Sigmoid colon (tissue), 7 donors: ENCODE data around the gene PHLPP1. TPM values are rescaled to one million over a fixed set of nuclear protein-coding genes. Genes with fewer than 3 reads are reported as not detected.

Source experiments
- DNase-seq: peaks from one replicate; pipeline ENCODE4 v3.0.0-alpha.2; 2019
- H3K27ac ChIP-seq, 4 donors: fragments of 200-600 bp; sonication (generic); one replicate each; pipeline ENCODE4 v1.5.1; 2016 to 2019; ENCODE audit warnings: mild to moderate bottlenecking in 1 of 4
- H3K27me3 ChIP-seq, 3 donors: fragments of 200-600 bp; sonication (generic); one replicate each; pipeline ENCODE4 v1.5.1; 2019; ENCODE audit warnings: mild to moderate bottlenecking in 1 of 3
- H3K36me3 ChIP-seq, 4 donors: fragments of 200-600 bp; sonication (generic); one replicate each; pipeline ENCODE4 v1.5.1; 2016 to 2019
- H3K4me1 ChIP-seq, 4 donors: fragments of 200-600 bp; sonication (generic); one replicate each; pipeline ENCODE4 v1.5.1; 2017 to 2019
- H3K4me3 ChIP-seq, 4 donors: fragments of 200-600 bp; sonication (generic); one replicate each; pipeline ENCODE4 v1.5.1; 2017 to 2019; ENCODE audit warnings: mild to moderate bottlenecking in 2 of 4, moderate library complexity in 1 of 4
- H3K9me3 ChIP-seq, 4 donors: fragments of 200-600 bp in 3 of 4; sonication (generic) in 3 of 4; one replicate each; pipeline versions ENCODE4 v1.5.1 to v1.6.1; 2013 to 2019
- EP300 ChIP-seq, 4 donors: sonication (generic); formaldehyde crosslinking; IDR thresholded peaks; one replicate each; pipeline ENCODE4 v1.6.1; 2017; ENCODE audit warnings: antibody characterized with exemption in 4 of 4
- POLR2A ChIP-seq, 2 donors: fragments of 450-650 bp; IDR thresholded peaks; one replicate each; pipeline ENCODE4 v1.6.1; 2016; ENCODE audit warnings: antibody characterized with exemption in 2 of 2, mild to moderate bottlenecking in 2 of 2, moderate library complexity in 2 of 2
- POLR2AphosphoS5 ChIP-seq, 4 donors: sonication (generic); formaldehyde crosslinking; IDR thresholded peaks; one replicate each; pipeline ENCODE4 v1.6.1; 2017; ENCODE audit warnings: antibody characterized with exemption in 4 of 4
- WGBS, 2 donors: extraction: QIAGEN DNeasy Blood & Tissue Kit; methylation state at CpG; one replicate each; pipeline ENCODE4 v1.1.7; 2013; 5-methylcytosine and 5-hydroxymethylcytosine counted together
- intact Hi-C: fragments of 100-400 bp; cut with DNase I; formaldehyde crosslinking; loops from one replicate; pipeline ENCODE4 v1.15.1; 2023
- polyA plus RNA-seq, 3 donors: library from polyadenylated mRNA; stranded (reverse); fragments of 200-250 nt; gene quantifications; one replicate each; pipeline ENCODE4 v1.2.3, GENCODE V29; 2013
- total RNA-seq, 4 donors: library from RNA; depleted of rRNA; stranded (reverse); fragments of >200 nt; gene quantifications; one replicate each; pipeline ENCODE4 v1.1.0, GENCODE V29; 2016
- TF ChIP-seq, protein P1 (sequence below), 4 experiments: fragments of 450-650 bp in 3 of 4; fragments of 200-600 bp in 1 of 4; IDR thresholded peaks; one replicate each; pipeline ENCODE4 v1.5.1; 2016 to 2019; ENCODE audit warnings: antibody characterized with exemption in 4 of 4, mild to moderate bottlenecking in 3 of 4, moderate library complexity in 2 of 4
- donor health status: healthy with polysubstance abuse.
- donor health status: Bipolar disorder and iron deficiency.
- donor health status: healthy.

PHLPP1 gene
- total and polyA plus RNA-seq, 7 donors = 4.2 to 18.6 (median 7.1) TPM

DNA sequence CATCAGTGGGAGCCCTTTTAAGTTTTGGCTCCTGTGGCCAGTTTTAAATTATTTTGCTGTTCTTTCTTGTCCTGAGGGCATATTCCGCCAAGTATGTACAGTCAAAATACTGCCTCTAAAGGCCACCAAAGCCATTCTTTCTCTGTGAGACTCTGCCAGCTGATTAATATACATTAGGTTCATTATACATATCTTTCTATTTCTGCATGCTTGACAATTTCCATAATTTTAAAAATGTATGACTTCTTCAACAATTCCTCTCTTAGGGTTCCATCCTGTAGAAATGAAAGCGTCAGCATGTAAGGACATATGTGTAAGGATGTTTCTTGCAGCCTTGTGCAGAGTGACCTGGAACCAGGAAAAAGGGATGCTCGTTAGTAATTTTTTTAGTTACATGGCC is 291.9 kb downstream of the PHLPP1 start:
- no peaks in the 10 kb centered on the region for H3K36me3 ChIP-seq
- H3K27ac ChIP-seq = no peak overlapping the region
- DNase-seq = no peak
- H3K4me1 ChIP-seq = no peaks in the 10 kb centered on the region
- no peaks in the 10 kb centered on the region for H3K9me3 ChIP-seq
- intact Hi-C loops = no loop called here
- H3K4me3 ChIP-seq = no peak overlapping the region
- no peaks in the 10 kb centered on the region for H3K27me3 ChIP-seq
- no peak for TF ChIP-seq EP300 (IDR thresholded peaks at IDR 0.05)
- TF ChIP-seq POLR2A (IDR thresholded peaks at IDR 0.05) = no peak
- TF ChIP-seq, protein P1, sequence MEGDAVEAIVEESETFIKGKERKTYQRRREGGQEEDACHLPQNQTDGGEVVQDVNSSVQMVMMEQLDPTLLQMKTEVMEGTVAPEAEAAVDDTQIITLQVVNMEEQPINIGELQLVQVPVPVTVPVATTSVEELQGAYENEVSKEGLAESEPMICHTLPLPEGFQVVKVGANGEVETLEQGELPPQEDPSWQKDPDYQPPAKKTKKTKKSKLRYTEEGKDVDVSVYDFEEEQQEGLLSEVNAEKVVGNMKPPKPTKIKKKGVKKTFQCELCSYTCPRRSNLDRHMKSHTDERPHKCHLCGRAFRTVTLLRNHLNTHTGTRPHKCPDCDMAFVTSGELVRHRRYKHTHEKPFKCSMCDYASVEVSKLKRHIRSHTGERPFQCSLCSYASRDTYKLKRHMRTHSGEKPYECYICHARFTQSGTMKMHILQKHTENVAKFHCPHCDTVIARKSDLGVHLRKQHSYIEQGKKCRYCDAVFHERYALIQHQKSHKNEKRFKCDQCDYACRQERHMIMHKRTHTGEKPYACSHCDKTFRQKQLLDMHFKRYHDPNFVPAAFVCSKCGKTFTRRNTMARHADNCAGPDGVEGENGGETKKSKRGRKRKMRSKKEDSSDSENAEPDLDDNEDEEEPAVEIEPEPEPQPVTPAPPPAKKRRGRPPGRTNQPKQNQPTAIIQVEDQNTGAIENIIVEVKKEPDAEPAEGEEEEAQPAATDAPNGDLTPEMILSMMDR (IDR thresholded peaks at IDR 0.05) = no peak
- TF ChIP-seq POLR2AphosphoS5 (IDR thresholded peaks at IDR 0.05) = no peak
- WGBS, 2 donors = 91 to 92% methylated on average over 3 of the region's 3 CpGs

DNA sequence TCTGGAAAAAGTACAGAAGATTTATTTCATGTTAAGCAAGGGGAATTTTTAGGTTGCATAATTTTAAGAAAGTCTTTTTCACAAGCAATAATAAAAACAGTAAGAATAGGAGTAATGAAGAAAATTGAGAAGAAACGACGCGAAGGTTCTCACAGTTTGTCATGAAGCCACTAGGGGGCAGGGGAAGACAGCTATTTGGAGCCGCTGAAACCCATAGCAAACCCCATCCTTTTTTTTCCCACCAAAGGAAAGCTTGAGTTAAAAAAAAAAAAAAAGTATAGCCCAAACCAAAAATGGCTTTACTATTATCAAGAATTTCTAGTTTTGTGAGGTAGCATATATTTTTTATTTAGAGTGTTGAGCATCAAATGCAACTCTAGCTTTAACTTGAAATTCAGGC is 300.9 kb downstream of the PHLPP1 start:
- WGBS, 2 donors = 0% methylated on average over 4 of the region's 4 CpGs
- H3K36me3 ChIP-seq = no peaks in the 10 kb centered on the region
- peaks cover 0 to 3% (median 0%) of the 10 kb centered on the region in 4 donors for H3K9me3 ChIP-seq
- no peaks in the 10 kb centered on the region for H3K4me1 ChIP-seq
- H3K27ac ChIP-seq = no peak overlapping the region
- H3K4me3 ChIP-seq = no peak overlapping the region
- DNase-seq = no peak
- peaks cover 0 to 4% (median 0%) of the 10 kb centered on the region in 3 donors for H3K27me3 ChIP-seq
- intact Hi-C loops = loop anchor here (2.0 to 10.0 kb wide), 4 partner anchors 116 to 489 kb away; no protein-coding TSS in a partner anchor
- no peak for TF ChIP-seq POLR2A (IDR thresholded peaks at IDR 0.05)
- TF ChIP-seq, protein P1 (IDR thresholded peaks at IDR 0.05) = peak; percentile 69 to 88 (median 76)

DNA sequence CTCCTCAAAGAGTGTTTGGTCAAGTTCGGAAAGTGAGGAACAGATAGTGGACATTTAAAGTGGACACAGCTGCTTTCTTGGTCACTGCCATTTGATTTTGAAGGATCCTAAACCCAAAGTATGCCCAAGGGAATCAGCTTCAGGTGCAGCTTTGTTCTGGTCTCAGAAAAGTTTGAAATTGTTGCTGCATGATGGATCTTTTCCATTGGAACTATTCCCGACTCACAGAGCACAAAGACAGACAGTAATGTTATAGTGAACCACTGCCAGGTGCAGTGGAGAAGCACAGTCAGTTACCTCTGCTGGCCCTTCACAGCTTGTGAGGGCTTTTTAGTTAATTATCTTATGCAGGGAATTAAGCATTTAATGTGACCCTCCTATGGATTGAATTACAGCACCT is 301.7 kb downstream of the PHLPP1 start:
- DNase-seq = no peak
- Histone ChIP-seq H3K4me1 (no peaks in the 10 kb centered on the region), H3K36me3 (no peaks in the 10 kb centered on the region), H3K27ac (no peak overlapping the region), H3K4me3 (no peak overlapping the region), H3K27me3 (peaks cover 0 to 4% (median 0%) of the 10 kb centered on the region in 3 donors), H3K9me3 (peaks cover 0 to 3% (median 0%) of the 10 kb centered on the region in 4 donors)
- 74 to 82% methylated on average over 2 of the region's 2 CpGs for WGBS, 2 donors
- intact Hi-C loops = loop anchor here (2.0 to 10.0 kb wide), 4 partner anchors 115 to 488 kb away; no protein-coding TSS in a partner anchor
- TF ChIP-seq POLR2A (IDR thresholded peaks at IDR 0.05) = no peak
- TF ChIP-seq, protein P1 (IDR thresholded peaks at IDR 0.05) = no peak
- no peak for TF ChIP-seq POLR2AphosphoS5 (IDR thresholded peaks at IDR 0.05)
- no peak for TF ChIP-seq EP300 (IDR thresholded peaks at IDR 0.05)

DNA sequence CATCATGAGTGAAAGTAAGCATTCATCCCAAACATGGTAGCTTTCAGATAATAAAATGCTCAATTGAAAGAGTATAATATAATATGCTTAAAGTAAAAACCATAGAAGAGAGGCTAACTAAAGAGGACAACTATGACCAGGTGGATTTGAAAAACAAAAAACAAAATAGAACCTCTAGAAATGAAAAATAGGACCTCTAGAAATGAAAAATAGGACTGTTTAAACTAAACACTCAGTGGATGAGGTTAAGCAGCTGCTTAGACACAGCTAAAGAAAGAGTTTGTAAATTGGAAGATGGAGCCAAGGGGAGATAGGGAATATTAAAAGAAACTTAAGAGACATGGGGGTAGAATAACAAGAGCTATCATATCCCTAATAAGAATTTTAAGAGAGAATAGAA is 302.6 kb downstream of the PHLPP1 start:
- Histone ChIP-seq H3K4me1 (no peaks in the 10 kb centered on the region), H3K36me3 (no peaks in the 10 kb centered on the region), H3K9me3 (peaks cover 0 to 3% (median 0%) of the 10 kb centered on the region in 4 donors), H3K4me3 (no peak overlapping the region), H3K27ac (no peak overlapping the region), H3K27me3 (peaks cover 0 to 4% (median 0%) of the 10 kb centered on the region in 3 donors)
- DNase-seq = no peak
- intact Hi-C loops = loop anchor here (2.0 to 10.0 kb wide), 4 partner anchors 114 to 487 kb away; no protein-coding TSS in a partner anchor
- TF ChIP-seq POLR2A (IDR thresholded peaks at IDR 0.05) (no peak), EP300 (IDR thresholded peaks at IDR 0.05) (no peak)
- TF ChIP-seq, protein P1 (IDR thresholded peaks at IDR 0.05) = no peak

DNA sequence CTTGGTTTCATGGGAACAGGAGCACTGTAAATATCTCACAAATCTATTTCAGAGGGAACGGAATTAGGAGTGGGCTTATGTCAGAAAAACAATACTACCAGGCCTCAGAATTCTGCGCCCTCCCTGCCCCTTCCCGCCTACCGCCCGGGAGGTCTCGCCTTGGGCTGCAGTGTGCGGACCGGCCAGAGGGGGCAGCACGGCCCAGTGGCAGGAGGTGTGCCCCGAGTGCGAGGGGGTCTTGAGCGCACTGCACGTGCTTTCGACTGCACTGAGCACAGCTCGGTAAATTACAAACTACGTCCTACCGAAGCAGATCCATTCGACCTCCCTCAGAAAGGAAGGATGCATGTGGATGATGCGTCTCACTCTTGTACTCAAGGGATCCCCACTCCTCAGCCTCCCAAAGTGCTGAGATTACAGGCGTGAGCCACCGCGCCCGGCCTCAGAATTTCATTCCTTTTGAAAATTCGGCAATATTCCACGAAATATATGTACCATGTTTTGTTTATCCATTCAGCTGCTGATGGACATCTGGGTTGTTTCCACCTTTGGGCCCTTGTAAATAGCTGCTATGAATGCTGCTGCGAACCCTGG is 307.2 kb downstream of the PHLPP1 start:
- TF ChIP-seq, protein P1 (IDR thresholded peaks at IDR 0.05) = peak in 1 of 4 experiments; percentile 18
- no peak for TF ChIP-seq POLR2AphosphoS5 (IDR thresholded peaks at IDR 0.05)
- no peak overlapping the region for H3K4me3 ChIP-seq
- no peak for DNase-seq
- H3K4me1 ChIP-seq = no peaks in the 10 kb centered on the region
- intact Hi-C loops = no loop called here
- no peak overlapping the region for H3K27ac ChIP-seq
- no peaks in the 10 kb centered on the region for H3K27me3 ChIP-seq
- peaks cover 0 to 3% (median 0%) of the 10 kb centered on the region in 4 donors for H3K9me3 ChIP-seq
- 88 to 92% methylated on average over 26 of the region's 26 CpGs for WGBS, 2 donors
- H3K36me3 ChIP-seq = no peaks in the 10 kb centered on the region
